GM08714 (cell line): Measurements from ENCODE around the gene SPRING1.
A peak's percentile ranks its signal among the peaks of the same experiment; 100 is the strongest.

Source experiments
- H3K4me3 ChIP-seq: fragments of 200-500 bp; sonication (Bioruptor generic); 2 replicates; pipeline ENCODE4 v1.5.1; 2014; ENCODE audit warnings: mild to moderate bottlenecking, low read length, inconsistent platforms
- ZNF274 ChIP-seq: IDR thresholded peaks from 2 replicates; pipeline ENCODE4 v1.6.1; 2012; ENCODE audit warnings: mild to moderate bottlenecking, low read depth, low read length

SPRING1 gene, protein sequence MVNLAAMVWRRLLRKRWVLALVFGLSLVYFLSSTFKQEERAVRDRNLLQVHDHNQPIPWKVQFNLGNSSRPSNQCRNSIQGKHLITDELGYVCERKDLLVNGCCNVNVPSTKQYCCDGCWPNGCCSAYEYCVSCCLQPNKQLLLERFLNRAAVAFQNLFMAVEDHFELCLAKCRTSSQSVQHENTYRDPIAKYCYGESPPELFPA

GRCh38 chr12:116737774-116738657 is at the start of gene SPRING1, which contains the start of gene RNFT2:
Gene SPRING1, minus strand, starts transcription at chr12:116738069. Its CDS starts 169 bp downstream, at chr12:116737900.
Gene RNFT2, plus strand, starts transcription at chr12:116738315. Its CDS starts 2,183 bp downstream, at chr12:116740498.
- H3K4me3 ChIP-seq, result peak within 1 kb of the TSS; percentile 89
- no peak for TF ChIP-seq ZNF274

DNA sequence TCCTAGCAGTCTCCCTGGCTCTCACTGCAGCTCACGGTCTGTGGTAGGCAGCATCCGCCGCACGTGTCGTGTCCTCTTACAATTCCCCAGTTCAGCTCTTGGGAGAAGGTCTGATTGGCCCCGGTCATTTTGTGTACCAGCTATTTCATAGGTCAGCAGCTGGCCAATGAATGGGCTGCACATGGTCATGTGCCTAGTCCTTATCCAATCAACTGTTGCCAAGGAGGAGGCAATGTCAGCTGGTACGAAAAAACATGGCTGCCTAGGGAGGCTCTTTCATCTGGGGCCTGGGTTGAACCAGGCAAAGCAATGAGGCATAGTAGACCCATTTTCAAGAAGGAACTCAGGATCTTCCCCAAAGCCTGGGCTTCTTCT is 46.4 kb upstream of the SPRING1 start:
- TF ChIP-seq ZNF274, result no peak
- H3K4me3 ChIP-seq, result no peak overlapping the region

- TF ChIP-seq ZNF274, result no peak
- H3K4me3 ChIP-seq, result no peak overlapping the region
These were observed 45.8 kb upstream of the SPRING1 start for GRCh38 chr12:116783525-116784237.

- TF ChIP-seq ZNF274, result no peak
These were observed 43.1 kb upstream of the SPRING1 start for GRCh38 chr12:116780942-116781341.

DNA sequence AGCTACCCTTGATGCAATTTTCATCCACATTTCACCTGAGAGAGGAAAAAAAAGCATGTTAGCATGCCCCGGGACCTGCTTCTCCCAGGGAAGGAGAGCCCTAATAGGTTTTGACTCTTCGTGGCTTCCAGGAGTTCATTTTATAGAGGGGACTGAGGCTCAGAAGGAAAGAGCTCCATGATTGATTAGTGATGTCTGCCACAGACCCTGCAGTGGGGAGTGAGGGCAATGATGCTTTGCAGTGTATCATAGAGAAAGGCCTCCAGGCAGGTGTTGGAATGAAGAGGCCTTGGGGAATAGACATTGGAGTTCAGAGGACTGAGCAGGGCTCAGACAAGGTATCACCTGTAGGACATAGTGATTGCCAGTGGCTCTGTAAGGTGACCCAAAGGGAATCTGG is 41.7 kb upstream of the SPRING1 start:
- H3K4me3 ChIP-seq, result no peak overlapping the region

More at GRCh38 chr12:116780942-116781341, 43.1 kb upstream of the SPRING1 start:
- no peak overlapping the region for H3K4me3 ChIP-seq

GRCh38 chr12:116777245-116777644 is 39.4 kb upstream of the SPRING1 start:
- H3K4me3 ChIP-seq, result no peak overlapping the region
- TF ChIP-seq ZNF274, result no peak

More for the DNA sequence above, 41.7 kb upstream of the SPRING1 start:
- no peak for TF ChIP-seq ZNF274

DNA sequence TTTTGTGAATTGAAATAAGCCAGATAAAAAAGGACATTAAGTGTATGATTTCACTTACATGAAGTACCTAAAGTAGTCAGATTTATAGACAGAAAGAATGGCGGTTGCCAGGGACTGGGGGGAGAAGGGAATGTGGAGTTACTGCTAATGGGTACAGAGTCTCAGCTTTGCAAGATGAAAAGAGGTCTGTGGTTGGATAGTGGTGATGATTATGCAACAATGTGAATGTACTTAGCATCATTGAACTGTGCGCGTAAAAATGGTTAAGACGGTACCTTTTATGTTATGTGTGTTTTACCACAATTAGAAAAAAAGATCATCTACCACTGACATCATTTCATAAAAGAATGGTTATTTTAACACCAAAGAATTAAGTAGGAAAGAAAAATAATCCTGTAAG is 36.2 kb upstream of the SPRING1 start:
- H3K4me3 ChIP-seq, result no peak overlapping the region
- no peak for TF ChIP-seq ZNF274

DNA sequence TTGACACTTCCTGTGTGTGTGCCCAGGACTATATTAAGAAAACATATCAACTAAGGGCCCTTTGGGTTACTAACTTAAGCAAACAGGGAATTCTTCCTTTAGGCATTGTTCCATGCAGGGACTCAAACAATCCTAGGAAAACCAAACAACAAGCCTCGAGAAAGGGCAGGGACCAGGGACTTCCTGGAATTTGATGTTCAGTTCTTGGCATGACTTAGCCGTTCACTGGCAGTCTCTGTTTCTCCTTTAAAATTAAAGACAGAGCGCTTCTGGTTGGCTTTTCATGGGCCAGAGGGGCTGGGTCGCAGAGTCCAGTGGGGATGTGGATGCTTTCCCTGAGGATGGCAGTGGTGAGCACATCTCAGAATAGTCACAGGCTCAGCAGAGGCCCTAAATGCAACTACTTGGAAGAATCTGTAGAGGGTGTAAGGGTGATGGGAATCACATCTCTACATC is 35.4 kb upstream of the SPRING1 start:
- H3K4me3 ChIP-seq, result no peak overlapping the region
- TF ChIP-seq ZNF274, result no peak

DNA sequence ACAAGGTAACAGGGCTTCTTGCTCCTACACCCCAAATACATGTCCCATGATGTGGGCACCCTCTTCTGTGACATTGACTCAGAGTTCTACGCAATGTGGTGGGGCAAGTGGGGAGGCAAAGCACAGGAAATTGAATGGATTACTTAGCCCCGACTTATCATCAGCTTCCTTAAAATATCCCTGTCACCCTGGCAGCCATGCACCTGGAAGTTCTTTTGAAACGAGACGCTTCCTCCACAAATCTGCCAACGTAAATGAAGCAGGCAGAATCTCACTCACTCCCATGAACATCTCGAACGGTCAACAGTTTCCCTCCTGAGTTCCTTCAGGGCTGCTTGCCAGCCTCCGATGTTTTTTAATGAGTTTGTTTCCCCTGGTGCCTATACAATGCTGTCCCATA is 33.8 kb upstream of the SPRING1 start:
- H3K4me3 ChIP-seq, result no peak overlapping the region
- TF ChIP-seq ZNF274, result no peak

DNA sequence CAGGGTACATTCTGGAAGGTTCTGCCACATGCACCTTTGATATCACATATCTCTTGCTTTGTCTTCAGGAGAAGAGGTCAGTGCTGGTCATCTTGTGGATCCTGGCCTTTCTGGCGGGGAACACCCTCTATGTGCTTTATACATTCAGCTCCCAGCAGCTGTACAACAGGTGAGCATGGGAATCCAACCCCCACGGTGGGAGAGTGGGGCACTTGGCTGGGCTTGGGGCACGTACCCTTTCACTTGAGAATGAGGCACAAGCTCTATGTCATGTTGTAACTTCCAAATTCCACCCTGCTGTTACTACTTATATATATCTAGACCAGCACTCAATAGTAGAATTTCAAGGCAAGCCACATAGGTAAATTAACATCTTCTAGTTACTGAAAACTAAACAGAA is 28.9 kb upstream of the SPRING1 start:
- no peak for TF ChIP-seq ZNF274
- no peak overlapping the region for H3K4me3 ChIP-seq

DNA sequence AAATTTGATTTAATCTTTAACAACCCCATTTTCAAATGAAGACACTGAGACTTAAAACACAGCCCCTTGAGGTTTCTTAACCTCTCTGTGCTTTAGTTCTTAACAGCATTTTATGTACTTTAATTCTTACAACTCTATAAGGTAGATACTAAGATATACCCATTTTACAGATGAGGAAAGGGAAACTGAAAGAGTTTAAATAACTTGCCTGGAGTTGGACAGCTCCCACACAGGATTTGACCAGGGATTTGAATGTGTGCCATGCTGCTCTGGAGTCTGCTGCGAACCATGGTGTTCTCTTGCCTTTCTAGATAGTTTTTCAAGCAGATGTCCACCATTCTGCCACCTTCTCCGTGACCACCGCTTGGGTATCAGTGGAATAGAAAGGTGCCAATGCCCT is 28.4 kb upstream of the SPRING1 start:
- no peak for TF ChIP-seq ZNF274

DNA sequence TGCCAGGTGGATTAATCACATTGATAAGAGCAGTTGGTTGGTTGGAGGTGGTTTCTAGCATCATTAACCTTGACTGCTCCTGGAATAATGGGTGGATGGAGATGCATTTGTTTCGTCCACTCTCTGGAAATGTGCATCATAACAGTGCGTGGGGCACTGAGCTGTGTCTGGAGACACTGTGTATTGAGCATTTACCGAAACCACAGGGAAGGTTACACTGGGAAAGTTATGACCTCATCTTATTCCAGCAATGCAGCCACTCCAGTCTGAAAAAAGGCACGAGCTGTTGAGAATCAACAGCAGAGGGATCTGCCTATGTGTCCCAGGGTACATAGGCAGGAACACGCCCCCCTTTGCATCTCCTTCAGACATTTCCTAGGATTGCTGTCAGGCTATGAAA is 27.4 kb upstream of the SPRING1 start:
- no peak for TF ChIP-seq ZNF274
- H3K4me3 ChIP-seq, result no peak overlapping the region

More for the DNA sequence above, 28.4 kb upstream of the SPRING1 start:
- no peak overlapping the region for H3K4me3 ChIP-seq

- no peak overlapping the region for H3K4me3 ChIP-seq
- TF ChIP-seq ZNF274, result no peak
These were observed 23.6 kb upstream of the SPRING1 start for GRCh38 chr12:116761499-116761898.

DNA sequence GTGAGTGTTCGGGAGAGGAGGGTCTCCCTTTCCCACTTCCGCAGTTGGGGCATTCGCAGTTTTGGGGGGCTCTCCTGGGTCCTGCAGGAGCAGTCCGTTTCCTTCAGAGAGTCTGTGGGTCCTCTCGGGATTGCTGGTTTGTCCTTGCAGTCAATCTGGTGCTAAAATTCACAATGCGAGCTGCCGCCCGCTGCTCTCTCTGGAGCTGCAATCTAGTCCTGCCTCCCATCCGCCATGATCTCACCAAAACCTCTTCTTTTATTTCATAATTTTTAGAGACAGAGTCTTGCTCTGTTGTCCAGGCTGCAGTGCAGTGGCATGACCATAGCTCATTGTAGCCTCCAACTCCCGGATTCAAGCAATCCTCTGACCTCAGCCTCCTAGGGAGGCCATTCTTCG is 22.8 kb upstream of the SPRING1 start:
- no peak for TF ChIP-seq ZNF274
- H3K4me3 ChIP-seq, result no peak overlapping the region; the same call in 1 of the 2 replicates
